Caco-2 (cell line): ENCODE results near the gene CFAP46. TPM values are rescaled to one million over a fixed set of nuclear protein-coding genes. Genes with fewer than 3 reads are reported as not detected.
A peak's percentile ranks its signal among the peaks of the same experiment; 100 is the strongest.

ENCODE experiments used
- BruUV-seq: library from RNA; stranded (reverse); fragments of 400-500 nt; replicated peaks from 2 replicates; lab custom pipeline; 2021; lab: Mats Ljungman, UMichigan
- CTCF ChIA-PET: fragments of 300-600 bp; sonication (Branson Sonifier 250); formaldehyde crosslinking; loops from one replicate; lab custom pipeline; 2022; ENCODE audit warnings: antibody characterized with exemption; lab: Charles Lee
- POLR2A ChIA-PET: fragments of 300-600 bp; sonication (Branson Sonifier 250); formaldehyde crosslinking; loops from one replicate; lab custom pipeline; 2022; ENCODE audit warnings: antibody characterized with exemption; lab: Charles Lee
- DNase-seq, 2 experiments: peaks; one replicate each; pipeline versions ENCODE4 v3.0.0 to v3.0.0-alpha.2; 2020 to 2022
- H3K27me3 ChIP-seq: replicated peaks from 2 replicates; pipeline ENCODE4 v1.6.0; 2011; ENCODE audit warnings: low read length; ENCODE audit not compliant: control insufficient read depth, insufficient read depth
- H3K36me3 ChIP-seq: 2 replicates; pipeline ENCODE4 v1.5.1; 2011; ENCODE audit warnings: low read length; ENCODE audit not compliant: control insufficient read depth, insufficient read depth
- H3K4me1 ChIP-seq: fragments of 250-450 bp; sonication (Bioruptor Pico); 2 replicates; pipeline ENCODE4 v1.5.1; 2020; ENCODE audit warnings: mild to moderate bottlenecking
- H3K4me3 ChIP-seq: 2 replicates; pipeline ENCODE4 v1.5.1; 2011; ENCODE audit warnings: low read depth, mild to moderate bottlenecking, control low read depth, low read length
- H3K9me3 ChIP-seq: fragments of 250-450 bp; sonication (Bioruptor Pico); 2 replicates; pipeline ENCODE4 v1.5.1; 2020; ENCODE audit warnings: mild to moderate bottlenecking, moderate library complexity
- H3K27ac Mint-ChIP-seq: one replicate; pipeline ENCODE4 v1.8.0; 2022; ENCODE audit warnings: mixed read lengths; ENCODE audit not compliant: unreplicated experiment
- H3K27me3 Mint-ChIP-seq: one replicate; pipeline ENCODE4 v1.8.0; 2022; ENCODE audit warnings: mixed read lengths; ENCODE audit not compliant: insufficient read depth, unreplicated experiment
- H3K36me3 Mint-ChIP-seq: one replicate; pipeline ENCODE4 v1.8.0; 2022; ENCODE audit warnings: mild to moderate bottlenecking, mixed read lengths; ENCODE audit not compliant: insufficient read depth, unreplicated experiment
- H3K4me1 Mint-ChIP-seq: one replicate; pipeline ENCODE4 v1.8.0; 2022; ENCODE audit warnings: low read depth, mixed read lengths; ENCODE audit not compliant: unreplicated experiment
- H3K4me3 Mint-ChIP-seq: one replicate; pipeline ENCODE4 v1.8.0; 2022; ENCODE audit warnings: mild to moderate bottlenecking, moderate library complexity, mixed read lengths; ENCODE audit not compliant: unreplicated experiment
- H3K9me3 Mint-ChIP-seq: one replicate; pipeline ENCODE4 v1.8.0; 2022; ENCODE audit warnings: mixed read lengths; ENCODE audit not compliant: unreplicated experiment
- CTCF ChIP-seq, 2 experiments: fragments of 200-600 bp in 1 of 2; IDR thresholded peaks; 1 replicate in 1 of 2; 2 replicates in 1 of 2; pipeline versions ENCODE4 v1.5.1 to v1.8.0; 2011 to 2022; ENCODE audit warnings: antibody characterized with exemption in 1 of 2, control low read depth in 1 of 2, inconsistent platforms in 1 of 2, low read depth in 1 of 2, low read length in 1 of 2, mild to moderate bottlenecking in 1 of 2, moderate library complexity in 1 of 2; ENCODE audit not compliant: insufficient read depth in 1 of 2, severe bottlenecking in 1 of 2, unreplicated experiment in 1 of 2
- intact Hi-C: fragments of 100-400 bp; cut with micrococcal nuclease; formaldehyde crosslinking; loops from one replicate; pipeline ENCODE4 v1.10.0; 2022; ENCODE audit not compliant: unreplicated experiment
- total RNA-seq: library from RNA; stranded (reverse); gene quantifications from 2 replicates; pipeline ENCODE4 v1.2.3, GENCODE V29; 2022

Gene CFAP46
- total RNA-seq, 1 experiment from 2014 or later, result not detected

GRCh38 chr10:132850896-132851295 lies 91.5 kb downstream of the CFAP46 start:
- H3K36me3 Mint-ChIP-seq, result no peaks in the 10 kb centered on the region
- ChIA-PET POLR2A (no interaction called here), CTCF (no interaction called here)
- H3K4me1 Mint-ChIP-seq, result no peaks in the 10 kb centered on the region
- no peaks in the 10 kb centered on the region for H3K36me3 ChIP-seq
- DNase-seq, result peak in 1 of 2 experiments; percentile 23
- peaks cover 12% of the 10 kb centered on the region; the same call in 1 of the 2 replicates for H3K4me1 ChIP-seq
- no peaks in the 10 kb centered on the region for H3K27me3 ChIP-seq
- no peak overlapping the region for H3K4me3 ChIP-seq
- no peak overlapping the region for H3K4me3 Mint-ChIP-seq
- no peaks in the 10 kb centered on the region for H3K9me3 Mint-ChIP-seq
- intact Hi-C loops, result no loop called here
- TF ChIP-seq CTCF (IDR thresholded peaks at IDR 0.05; ENCODE audit: insufficient read depth in 1 of 2, low read depth in 1 of 2, low read length in 1 of 2, severe bottlenecking in 1 of 2, unreplicated experiment in 1 of 2), result no peak
- no TSS peak for BruUV-seq
- H3K9me3 ChIP-seq, result no peaks in the 10 kb centered on the region
- no peak overlapping the region for H3K27ac Mint-ChIP-seq
- peaks cover 18% of the 10 kb centered on the region for H3K27me3 Mint-ChIP-seq

- POLR2A ChIA-PET, result no interaction called here
- Mint-ChIP-seq H3K27me3 (peaks cover 13% of the 10 kb centered on the region), H3K4me3 (no peak overlapping the region), H3K9me3 (no peaks in the 10 kb centered on the region), H3K4me1 (no peaks in the 10 kb centered on the region), H3K27ac (no peak overlapping the region), H3K36me3 (no peaks in the 10 kb centered on the region)
- no peak for TF ChIP-seq CTCF (IDR thresholded peaks at IDR 0.05; ENCODE audit: insufficient read depth in 1 of 2, low read depth in 1 of 2, low read length in 1 of 2, severe bottlenecking in 1 of 2, unreplicated experiment in 1 of 2)
- intact Hi-C loops, result no loop called here
- Histone ChIP-seq H3K36me3 (no peaks in the 10 kb centered on the region), H3K27me3 (no peaks in the 10 kb centered on the region), H3K4me3 (no peak overlapping the region), H3K4me1 (peaks cover 12% of the 10 kb centered on the region; the same call in 1 of the 2 replicates), H3K9me3 (no peaks in the 10 kb centered on the region)
- no TSS peak for BruUV-seq
- CTCF ChIA-PET, result no interaction called here
- DNase-seq, result no peak
Observed at GRCh38 chr10:132850246-132850645, 92.1 kb downstream of the CFAP46 start.

GRCh38 chr10:132849546-132850031 lies 92.8 kb downstream of the CFAP46 start:
- Histone ChIP-seq H3K27me3 (no peaks in the 10 kb centered on the region), H3K4me3 (no peak overlapping the region), H3K36me3 (no peaks in the 10 kb centered on the region), H3K4me1 (peaks cover 12% of the 10 kb centered on the region; the same call in 1 of the 2 replicates), H3K9me3 (no peaks in the 10 kb centered on the region)
- ChIA-PET POLR2A (no interaction called here), CTCF (interaction anchor here (0.6 to 1.1 kb wide), 2 partner anchors 14 to 31 kb away, joined by 3 to 6 read pairs; no protein-coding TSS in a partner anchor)
- H3K36me3 Mint-ChIP-seq, result no peaks in the 10 kb centered on the region
- no TSS peak for BruUV-seq
- intact Hi-C loops, result no loop called here
- no peak overlapping the region for H3K4me3 Mint-ChIP-seq
- no peaks in the 10 kb centered on the region for H3K9me3 Mint-ChIP-seq
- no peak overlapping the region for H3K27ac Mint-ChIP-seq
- H3K4me1 Mint-ChIP-seq, result no peaks in the 10 kb centered on the region
- peak in 1 of 2 experiments; percentile 22 for DNase-seq
- TF ChIP-seq CTCF (IDR thresholded peaks at IDR 0.05; ENCODE audit: insufficient read depth in 1 of 2, low read depth in 1 of 2, low read length in 1 of 2, severe bottlenecking in 1 of 2, unreplicated experiment in 1 of 2), result no peak
- peaks cover 13% of the 10 kb centered on the region for H3K27me3 Mint-ChIP-seq
